Endothelial cell of umbilical vein (primary cell): Measurements from ENCODE around the gene PTGES3L.
"Not testable (repeated sequence)": the region's sequence is repeated elsewhere in the genome, so short reads cannot be mapped to it uniquely, and the experiment has no call there.

Source experiments
- CTCF ChIP-seq, 2 donors: IDR thresholded peaks; 1 replicate in 1 of 2; 2 replicates in 1 of 2; pipeline ENCODE4 v1.5.1; 2011; ENCODE audit warnings: low read length in 2 of 2, mild to moderate bottlenecking in 2 of 2, moderate library complexity in 2 of 2, control low read depth in 1 of 2, inconsistent platforms in 1 of 2, low read depth in 1 of 2; ENCODE audit not compliant: insufficient read depth in 1 of 2; ENCODE audit errors: extremely low read depth in 1 of 2
- GATA2 ChIP-seq: IDR thresholded peaks from 2 replicates; pipeline ENCODE4 v1.7.0; 2011; ENCODE audit warnings: low read depth, mild to moderate bottlenecking, moderate library complexity, mixed read lengths, low read length; ENCODE audit not compliant: insufficient read length, insufficient read depth
- JUN ChIP-seq: IDR thresholded peaks from 2 replicates; pipeline ENCODE4 v1.6.1; 2011; ENCODE audit warnings: borderline replicate concordance, low read depth; ENCODE audit not compliant: insufficient read length, insufficient read depth
- POLR2A ChIP-seq: IDR thresholded peaks from 2 replicates; pipeline ENCODE4 v1.6.1; 2012; ENCODE audit warnings: low read depth, mild to moderate bottlenecking, control low read depth, low read length
- TF ChIP-seq, protein P1 (sequence below): IDR thresholded peaks from 2 replicates; pipeline ENCODE4 v1.6.1; 2011; ENCODE audit not compliant: insufficient read depth, insufficient read length

GRCh38 chr17:42975701-42976100, 4.2 kb downstream of the PTGES3L start:
- not testable (repeated sequence) for TF ChIP-seq CTCF (IDR thresholded peaks at IDR 0.05; ENCODE audit: extremely low read depth in 1 of 2, insufficient read depth in 1 of 2, low read depth in 1 of 2, low read length in 2 of 2); POLR2A; GATA2; JUN
- TF ChIP-seq, protein P1, sequence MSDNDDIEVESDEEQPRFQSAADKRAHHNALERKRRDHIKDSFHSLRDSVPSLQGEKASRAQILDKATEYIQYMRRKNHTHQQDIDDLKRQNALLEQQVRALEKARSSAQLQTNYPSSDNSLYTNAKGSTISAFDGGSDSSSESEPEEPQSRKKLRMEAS = not testable (repeated sequence)
